T-cell (primary cell): ENCODE results near the gene BMP8B. TPM values are rescaled to one million over a fixed set of nuclear protein-coding genes. Genes with fewer than 3 reads are reported as not detected.

Experiments
- ATAC-seq, 4 experiments: fragments of 200-7000 bp in 3 of 4; fragments of 150-1000 bp in 1 of 4; cut with Tn5 transposase; replicated peaks in 1 of 4; 1 replicate in 3 of 4; 2 replicates in 1 of 4; pipeline ENCODE4 v1.10.0; 2021; ENCODE audit warnings: moderate library complexity in 3 of 4, mild to moderate bottlenecking in 2 of 4, moderate number of reproducible peaks in 1 of 4
- CTCF ChIA-PET, 2 donors: fragments of 300-600 bp; sonication (Branson Sonifier 250); formaldehyde crosslinking; loops; one replicate each; lab custom pipeline; 2022; ENCODE audit warnings: antibody characterized with exemption in 2 of 2; lab: Charles Lee
- POLR2A ChIA-PET, 2 donors: fragments of 300-600 bp; sonication (Branson Sonifier 250); formaldehyde crosslinking; loops; one replicate each; lab custom pipeline; 2022; ENCODE audit warnings: antibody characterized with exemption in 2 of 2; lab: Charles Lee
- DNase-seq, 35 experiments: peaks; one replicate each; pipeline versions ENCODE4 v3.0.0 to v3.0.0-alpha.2; 2013 to 2023
- H3K27ac ChIP-seq: one replicate; pipeline ENCODE4 v1.5.1; 2013; ENCODE audit warnings: low read length
- H3K27me3 ChIP-seq, 2 experiments: replicated peaks in 1 of 2; 1 replicate in 1 of 2; 2 replicates in 1 of 2; pipeline versions ENCODE4 v1.6.1 to v1.7.0; 2013; ENCODE audit warnings: low read length in 1 of 2, mixed read lengths in 1 of 2; ENCODE audit not compliant: control insufficient read depth in 2 of 2, insufficient read depth in 2 of 2; ENCODE audit errors: extremely low read depth in 1 of 2
- H3K36me3 ChIP-seq, 2 donors: 1 replicate in 1 of 2; 2 replicates in 1 of 2; pipeline versions ENCODE4 v1.6.1 to v1.7.0; 2013; ENCODE audit warnings: low read length in 1 of 2; ENCODE audit not compliant: control insufficient read depth in 2 of 2, insufficient read depth in 1 of 2; ENCODE audit errors: extremely low read depth in 1 of 2
- H3K4me1 ChIP-seq, 2 experiments: 1 replicate in 1 of 2; 2 replicates in 1 of 2; pipeline versions ENCODE4 v1.6.1 to v1.7.0; 2013; ENCODE audit warnings: low read length in 2 of 2, mixed read lengths in 1 of 2; ENCODE audit not compliant: insufficient read depth in 2 of 2, control insufficient read depth in 1 of 2; ENCODE audit errors: extremely low read depth in 1 of 2
- H3K4me3 ChIP-seq, 2 donors: 1 replicate in 1 of 2; 2 replicates in 1 of 2; pipeline versions ENCODE4 v1.5.1 to v1.7.0; 2013; ENCODE audit warnings: mild to moderate bottlenecking in 2 of 2, low read length in 1 of 2, moderate library complexity in 1 of 2; ENCODE audit not compliant: control insufficient read depth in 1 of 2; ENCODE audit errors: extremely low read depth in 1 of 2
- H3K9me3 ChIP-seq: 2 replicates; pipeline ENCODE4 v1.7.0; 2013
- H3K27ac Mint-ChIP-seq, 2 donors: one replicate each; pipeline ENCODE4 v1.8.0; 2020 to 2021; ENCODE audit warnings: mild to moderate bottlenecking in 2 of 2, mixed read lengths in 2 of 2
- H3K27me3 Mint-ChIP-seq, 2 donors: one replicate each; pipeline ENCODE4 v1.8.0; 2021 to 2022; ENCODE audit warnings: mixed read lengths in 2 of 2
- H3K36me3 Mint-ChIP-seq: one replicate; pipeline ENCODE4 v1.8.0; 2021; ENCODE audit warnings: mixed read lengths
- H3K4me1 Mint-ChIP-seq, 3 donors: one replicate each; pipeline ENCODE4 v1.8.0; 2020 to 2022; ENCODE audit warnings: mixed read lengths in 3 of 3, mild to moderate bottlenecking in 1 of 3
- H3K4me3 Mint-ChIP-seq, 3 donors: one replicate each; pipeline ENCODE4 v1.8.0; 2020 to 2022; ENCODE audit warnings: mild to moderate bottlenecking in 3 of 3, mixed read lengths in 3 of 3, moderate library complexity in 3 of 3
- H3K9me3 Mint-ChIP-seq, 3 donors: one replicate each; pipeline ENCODE4 v1.8.0; 2020 to 2022; ENCODE audit warnings: mixed read lengths in 3 of 3
- WGBS: methylation state at CpG from one replicate; pipeline ENCODE4 v1.1.5; 2013; ENCODE audit warnings: missing lambda C conversion rate; ENCODE audit not compliant: insufficient coverage; 5-methylcytosine and 5-hydroxymethylcytosine counted together
- total RNA-seq, 35 experiments: library from RNA in 6 of 35; stranded (reverse) in 6 of 35; fragments of 120-200 nt in 1 of 35; gene quantifications; one replicate each; pipeline versions ENCODE4 v1.2.1 to v1.2.4 and lab custom pipeline; 2013 to 2026

Gene BMP8B
- total RNA-seq, 5 donors from 2014 or later (not counting 1 experiment from before 2014, with no cell fraction given): 0.33 to 1.3 (median 0.76) TPM

DNA sequence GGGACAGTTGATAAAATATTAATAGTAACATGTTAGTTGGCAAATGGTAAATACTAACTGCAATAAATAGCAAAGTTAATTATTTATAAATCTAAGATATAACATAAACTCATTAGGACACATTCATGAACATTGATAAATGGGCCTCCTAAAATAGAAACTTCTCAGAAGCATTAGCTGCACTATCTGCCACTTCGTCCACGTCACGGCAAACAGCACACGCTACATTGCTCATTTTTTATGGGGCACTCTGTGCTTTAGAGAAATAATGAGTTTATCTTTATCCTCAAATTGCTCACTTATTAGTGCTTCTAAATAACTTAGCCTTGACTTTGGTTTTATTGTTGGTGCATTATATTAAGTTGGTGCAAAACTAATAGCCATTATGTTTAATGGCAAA, 81.2 kb downstream of the BMP8B start:
- no peaks in the 10 kb centered on the region for H3K4me1 Mint-ChIP-seq
- H3K27ac Mint-ChIP-seq: no peak overlapping the region
- Histone ChIP-seq H3K27ac (no peak overlapping the region), H3K36me3 (no peaks in the 10 kb centered on the region), H3K9me3 (no peaks in the 10 kb centered on the region), H3K27me3 (peaks cover 0 to 15% of the 10 kb centered on the region in 2 experiments), H3K4me3 (no peak overlapping the region), H3K4me1 (no peaks in the 10 kb centered on the region)
- ATAC-seq: no peak
- no peak overlapping the region for H3K4me3 Mint-ChIP-seq
- peaks cover 12% of the 10 kb centered on the region in 2 donors for H3K27me3 Mint-ChIP-seq
- H3K36me3 Mint-ChIP-seq: no peaks in the 10 kb centered on the region
- DNase-seq: no peak
- ChIA-PET POLR2A (no interaction called here), CTCF (no interaction called here)
- WGBS: no CpG with 5 or more reads among the region's 4 CpGs
- no peaks in the 10 kb centered on the region for H3K9me3 Mint-ChIP-seq

Other genes with a start within 250 kb of the BMP8B start
- gene PABPC4, start 212.1 kb downstream of the BMP8B start, total RNA-seq: 100 to 1,000 TPM; 266 to 314 (median 276) TPM
- under 1 TPM in 2 of 5 donors, not detected in 3; 0.15 to 0.25 TPM for gene HEYL, start 149.2 kb downstream of the BMP8B start, total RNA-seq
- gene NT5C1A, start 116.8 kb downstream of the BMP8B start, total RNA-seq: 1 to 10 TPM in 1 of 5 donors, under 1 TPM in 3, not detected in 1; 0.22 to 1.3 (median 0.42) TPM
- gene HPCAL4, start 97.4 kb downstream of the BMP8B start, total RNA-seq: 10 to 100 TPM; 10.3 to 38.5 (median 28.5) TPM
- 10 to 100 TPM; 50.8 to 72.6 (median 58.7) TPM for gene PPIE, start 50.0 kb downstream of the BMP8B start, total RNA-seq
- under 1 TPM; 0.16 to 0.44 (median 0.28) TPM for gene OXCT2, start 17.5 kb downstream of the BMP8B start, total RNA-seq
- 10 to 100 TPM; 12.2 to 17.4 (median 16.0) TPM for gene TRIT1, start 94.6 kb upstream of the BMP8B start, total RNA-seq
- gene MYCL, start 113.1 kb upstream of the BMP8B start, total RNA-seq: under 1 TPM; 0.13 to 0.38 (median 0.22) TPM
- 1 to 10 TPM in 4 of 5 donors, under 1 TPM in 1; 0.39 to 3.5 (median 1.4) TPM for gene MFSD2A, start 166.3 kb upstream of the BMP8B start, total RNA-seq